GM19238 (cell line): ENCODE measurements around the gene RAI2.

Experiments used
- DNase-seq: peaks from one replicate; pipeline ENCODE4 v3.0.0; 2011; ENCODE audit warnings: low spot score; ENCODE audit not compliant: insufficient read length

Gene RAI2

DNA sequence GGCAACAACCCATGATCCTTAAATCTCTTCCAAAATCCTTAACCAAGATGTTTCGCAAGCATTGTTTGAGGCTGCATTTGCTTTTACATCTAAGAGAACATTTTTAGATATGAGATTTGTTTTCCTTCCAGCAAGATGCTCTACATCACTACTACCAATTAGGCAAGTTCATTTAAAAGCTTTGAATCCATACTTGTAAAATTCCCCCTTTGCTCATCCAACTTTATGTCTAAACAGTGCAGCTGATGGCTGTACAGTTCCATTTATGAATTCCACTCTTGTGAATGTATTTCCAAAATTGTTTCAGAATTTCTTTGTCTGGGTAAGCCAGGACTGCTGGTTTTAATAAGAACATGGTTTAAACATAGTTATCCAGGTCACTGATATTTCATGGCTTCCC, 31.5 kb downstream of the RAI2 start:
- no peak for DNase-seq

DNA sequence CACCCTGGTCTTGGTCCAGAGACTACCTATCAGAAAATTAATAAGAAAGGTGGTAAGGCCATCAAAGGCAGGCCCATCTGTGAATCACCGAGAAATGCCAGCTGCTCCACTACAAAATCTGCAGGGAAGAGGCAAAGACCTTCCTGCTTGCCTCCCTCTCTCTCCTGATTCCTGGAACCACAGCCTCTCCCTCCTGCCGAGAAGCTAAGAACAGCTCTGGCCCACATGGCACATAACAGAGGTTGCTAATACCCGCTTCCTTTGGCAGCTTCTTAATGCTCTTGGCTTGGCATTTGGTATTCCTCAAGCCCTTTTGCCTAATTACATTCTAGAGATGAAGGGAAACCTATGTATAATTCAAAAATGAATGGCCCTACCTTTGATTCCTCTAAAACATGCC, 32.9 kb downstream of the RAI2 start:
- no peak for DNase-seq

DNA sequence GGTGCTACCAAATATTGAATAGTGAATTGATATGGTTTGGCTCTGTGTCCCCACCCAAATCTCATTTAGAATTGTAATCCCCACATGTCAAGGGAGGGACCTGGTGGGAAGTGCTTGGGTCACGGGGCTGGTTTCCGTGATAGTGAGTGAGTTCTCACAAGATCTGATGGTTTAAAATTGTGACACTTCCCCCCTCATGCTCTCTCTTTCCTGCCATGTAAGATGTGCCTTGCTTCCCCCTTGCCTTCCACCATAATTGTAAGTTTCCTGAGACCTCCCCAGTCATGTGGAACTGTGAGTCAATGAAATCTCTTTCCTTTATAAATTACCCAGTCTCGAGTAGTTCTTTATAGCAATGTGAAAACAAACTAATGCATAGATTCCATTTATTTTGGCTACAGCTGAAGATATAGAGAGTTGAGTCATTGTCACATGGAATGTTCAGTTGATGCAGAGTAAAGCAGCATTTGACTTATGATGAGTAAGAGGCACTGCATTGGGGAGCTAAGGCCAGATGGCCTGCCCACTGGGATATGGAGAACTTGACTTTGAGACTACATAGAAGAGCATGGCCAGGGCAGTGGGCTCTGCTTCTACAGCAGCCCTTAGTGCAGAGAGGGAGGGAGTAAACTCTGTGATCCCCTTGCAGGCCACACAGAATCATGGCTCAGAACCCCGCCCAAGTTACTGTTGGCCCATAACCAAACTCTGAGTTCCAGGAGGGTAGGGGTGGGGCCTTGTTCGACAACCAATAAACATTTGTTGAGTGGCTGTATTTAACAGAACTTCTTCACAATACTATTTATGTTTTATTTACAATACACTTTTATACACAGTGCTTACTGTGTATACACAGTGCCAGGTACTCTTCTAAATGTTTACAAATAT, 34.2 kb downstream of the RAI2 start:
- DNase-seq: no peak

DNA sequence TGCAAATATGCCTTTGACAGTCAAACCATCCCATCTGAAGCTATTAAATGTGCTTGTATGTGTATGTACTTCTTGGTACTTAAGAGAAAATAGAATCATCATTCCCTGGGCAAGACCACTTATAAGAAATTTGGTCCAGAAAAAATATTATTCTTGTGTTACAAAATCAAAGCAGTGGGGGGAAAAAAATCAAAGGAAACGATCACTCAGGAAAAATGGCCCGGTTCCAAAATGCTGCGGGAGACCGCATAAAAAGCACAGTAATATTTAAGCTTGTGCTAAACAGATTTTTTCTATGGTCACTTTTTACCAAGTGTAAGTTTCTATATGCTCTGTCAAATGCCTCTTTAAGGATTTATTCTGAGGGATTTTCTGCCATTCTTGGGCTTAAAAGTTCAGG, 36.1 kb downstream of the RAI2 start:
- DNase-seq: no peak

- no peak for DNase-seq
Observed at GRCh38 chrX:17822351-17822750, 38.7 kb downstream of the RAI2 start.

DNA sequence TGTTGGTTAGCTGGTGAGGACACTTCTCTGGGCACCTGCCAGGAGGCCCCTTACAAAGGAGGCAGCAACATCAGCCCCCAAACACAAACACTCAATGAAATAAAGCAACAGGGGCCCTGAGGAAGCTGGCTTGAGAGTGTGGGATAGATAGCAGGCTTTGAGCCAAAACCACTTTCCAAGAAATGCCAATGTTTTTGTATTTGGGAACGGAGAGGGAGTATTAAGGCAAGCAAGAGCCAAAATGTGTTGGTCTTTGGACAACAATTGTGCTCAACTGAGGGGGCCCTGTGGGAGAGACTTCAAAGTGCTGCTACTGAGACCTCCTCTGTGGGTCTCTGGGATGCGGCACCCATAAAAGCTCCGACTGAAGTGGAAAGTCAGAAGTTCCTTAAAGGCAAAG, 41.0 kb downstream of the RAI2 start:
- DNase-seq: no peak

GRCh38 chrX:17818726-17819125, 42.4 kb downstream of the RAI2 start:
- no peak for DNase-seq

DNA sequence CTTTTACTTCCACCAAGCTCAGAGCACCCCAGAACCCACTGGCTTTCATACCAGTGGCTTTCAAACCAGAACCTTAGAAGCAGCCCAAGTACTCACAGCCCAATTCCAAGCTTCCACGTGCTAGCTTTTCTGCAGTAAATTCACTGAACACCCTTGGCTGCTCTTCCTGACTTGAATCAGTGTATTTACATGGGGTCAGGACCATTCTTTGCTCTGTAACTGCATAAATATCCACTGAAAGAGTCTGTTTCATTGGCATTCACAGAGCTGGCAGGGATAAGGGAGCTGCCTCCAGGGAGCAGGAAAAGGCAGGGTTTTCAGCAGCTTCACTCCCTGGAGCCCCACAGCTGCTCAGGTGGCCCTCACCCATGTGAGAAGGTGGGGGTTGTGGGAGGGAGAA, 43.8 kb downstream of the RAI2 start:
- no peak for DNase-seq

- DNase-seq: no peak
Observed at GRCh38 chrX:17814557-17814956, 46.5 kb downstream of the RAI2 start.

DNA sequence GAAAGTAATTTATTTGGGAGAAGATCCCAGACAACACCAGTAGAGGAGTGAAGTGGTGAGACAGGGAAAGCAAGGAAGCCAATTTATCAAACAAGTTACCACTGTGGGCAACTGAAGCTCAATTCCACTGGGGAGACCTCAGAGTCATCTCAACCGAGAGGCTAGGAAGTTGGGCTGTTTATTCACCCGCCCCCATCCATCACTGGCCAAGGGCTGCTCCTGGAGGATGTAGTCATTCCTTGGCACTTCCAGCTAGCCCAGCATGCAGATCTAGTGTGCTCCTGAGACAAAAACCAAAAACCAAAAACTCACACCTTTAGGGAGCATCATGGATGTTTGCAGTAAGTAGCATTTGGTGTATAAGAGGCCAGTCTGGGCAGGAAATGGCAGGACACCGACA, 47.0 kb downstream of the RAI2 start:
- no peak for DNase-seq

DNA sequence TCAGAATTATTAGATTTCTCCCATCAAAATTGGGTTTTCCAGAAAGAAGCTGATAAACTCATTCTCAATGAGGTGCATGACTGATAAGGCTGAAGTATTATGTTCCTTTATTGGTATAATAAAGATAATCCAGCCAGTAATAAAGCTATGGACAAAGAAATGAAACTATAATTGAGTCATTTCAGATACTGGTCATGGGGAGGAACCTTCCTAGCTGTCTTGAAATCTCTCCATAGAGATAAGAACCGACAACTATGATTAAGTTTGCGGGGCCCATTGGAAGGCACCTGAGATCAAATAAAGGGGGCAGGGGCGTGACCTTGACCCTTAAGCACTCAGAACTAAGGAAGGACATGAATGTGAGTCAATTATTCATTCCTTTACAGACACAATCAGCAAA, 47.8 kb downstream of the RAI2 start:
- DNase-seq: no peak

- DNase-seq: no peak
Observed at GRCh38 chrX:17812763-17813162, 48.3 kb downstream of the RAI2 start.

GRCh38 chrX:17809984-17810383, 51.1 kb downstream of the RAI2 start:
- no peak for DNase-seq

DNA sequence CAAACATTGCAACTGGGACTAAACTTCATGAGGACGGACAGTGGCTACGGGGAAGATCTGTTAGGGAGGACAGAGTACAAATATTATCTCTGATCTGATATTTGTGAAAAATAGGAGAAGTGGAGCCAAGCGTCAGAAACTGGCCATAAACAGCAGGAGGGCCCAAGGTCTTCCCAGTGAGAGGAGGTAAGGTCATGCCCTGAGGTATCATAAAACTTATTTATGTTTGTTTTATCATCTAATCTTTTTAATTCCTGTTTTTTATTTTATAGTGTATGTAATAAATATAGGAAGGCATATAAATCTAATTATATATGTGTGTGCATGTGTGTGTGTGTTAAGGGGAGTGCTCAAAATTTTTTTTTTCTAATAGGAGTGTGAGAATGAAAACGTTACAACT, 51.8 kb downstream of the RAI2 start:
- DNase-seq: no peak

GRCh38 chrX:17805120-17805519, 56.0 kb downstream of the RAI2 start:
- DNase-seq: no peak

DNA sequence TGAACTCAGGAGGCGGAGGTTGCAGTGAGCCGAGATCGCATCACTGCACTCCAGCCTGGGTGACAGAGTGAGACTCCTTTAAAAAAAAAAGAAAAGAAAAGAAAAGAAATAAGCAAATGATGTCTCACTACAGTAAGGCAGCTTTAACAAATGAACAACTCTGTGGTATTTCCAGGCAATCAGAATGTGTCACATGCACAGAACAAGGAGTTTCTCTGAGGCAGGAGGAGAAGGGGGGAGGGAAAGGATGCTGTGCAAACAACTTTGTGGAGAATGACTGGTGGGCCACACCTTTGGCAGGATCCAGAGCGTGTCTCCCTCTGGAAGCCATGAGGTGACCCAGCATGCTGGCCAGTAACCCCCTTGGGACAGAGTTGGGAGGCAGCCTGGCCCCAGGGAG, 57.6 kb downstream of the RAI2 start:
- DNase-seq: no peak

GRCh38 chrX:17802756-17803155, 58.3 kb downstream of the RAI2 start:
- no peak for DNase-seq

GRCh38 chrX:17801431-17801830, 59.7 kb downstream of the RAI2 start:
- DNase-seq: no peak

DNA sequence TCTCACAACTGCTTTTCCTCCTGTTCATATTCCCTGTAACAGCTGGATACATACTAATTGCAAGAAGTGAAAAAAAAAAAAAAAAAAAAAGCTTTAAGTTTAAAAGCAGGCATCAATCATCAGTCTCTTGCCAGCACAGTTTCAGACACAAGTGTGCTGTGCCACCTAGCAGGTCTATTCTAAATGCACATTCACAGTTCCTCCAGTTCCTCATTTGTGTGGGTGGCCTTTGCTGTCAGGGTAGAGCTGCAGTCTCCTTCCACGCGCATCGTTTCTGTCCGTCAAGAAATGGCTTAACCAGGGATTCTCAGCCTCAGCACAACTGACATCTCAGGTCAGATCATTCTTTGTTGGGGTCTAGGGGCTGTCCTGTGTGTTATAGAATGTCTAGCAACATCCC, 62.2 kb downstream of the RAI2 start:
- DNase-seq: no peak

GRCh38 chrX:17792826-17793225, 68.3 kb downstream of the RAI2 start:
- DNase-seq: no peak

- DNase-seq: no peak
Observed at GRCh38 chrX:17788956-17789562, 72.0 kb downstream of the RAI2 start.

DNA sequence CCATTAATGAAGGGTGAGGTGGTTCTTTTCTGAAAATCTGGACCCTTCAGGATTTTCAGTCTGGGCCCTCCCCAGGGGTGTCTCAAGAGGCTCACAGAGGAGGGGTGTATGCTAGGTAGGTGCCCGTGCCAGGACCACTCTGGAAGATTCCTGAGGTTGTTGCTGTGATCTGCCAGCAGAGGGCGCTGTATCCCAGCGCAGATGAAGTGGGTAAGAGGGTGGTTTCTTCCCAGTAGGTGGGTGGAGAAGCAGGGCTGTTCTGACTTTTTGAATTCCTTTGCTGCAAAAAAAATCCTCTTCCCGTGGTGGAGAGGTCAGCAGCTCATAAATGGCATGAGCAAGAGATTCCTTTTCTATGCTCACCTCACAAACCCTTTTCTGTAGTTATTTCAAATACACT, 72.7 kb downstream of the RAI2 start:
- peak; percentile 25 for DNase-seq

DNA sequence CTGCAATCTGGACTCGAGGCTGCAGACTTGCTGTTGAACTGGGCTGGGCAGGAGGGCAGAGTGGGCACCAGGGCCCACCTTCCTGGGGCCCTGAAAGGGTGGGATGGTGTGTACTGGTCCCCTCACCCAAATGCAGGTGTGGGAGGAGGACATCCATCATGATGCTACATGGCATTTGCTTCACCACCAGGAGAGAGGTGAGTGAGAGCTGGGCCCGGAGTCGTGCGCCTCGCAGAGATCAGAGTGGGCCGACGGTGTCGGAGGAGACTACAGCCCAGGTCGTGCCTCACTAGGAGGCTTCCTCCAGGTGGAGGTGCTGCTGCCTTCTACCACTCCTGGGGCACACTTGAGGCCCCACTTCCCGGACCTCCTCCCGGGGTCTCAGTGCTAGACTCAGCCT, 73.5 kb downstream of the RAI2 start:
- no peak for DNase-seq
